Cerebellar cortex (tissue), 1 donor: ENCODE results near the gene SAMD9L.
"Not testable (repeated sequence)": the region's sequence is repeated elsewhere in the genome, so short reads cannot be mapped to it uniquely, and the experiment has no call there.

Source experiments
- DNase-seq: peaks from one replicate; pipeline ENCODE4 v3.0.0-alpha.2; 2015; ENCODE audit warnings: low spot score

Gene SAMD9L

GRCh38 chr7:93146036-93146435 is 2.1 kb downstream of the SAMD9L start:
- no peak for DNase-seq

GRCh38 chr7:93145354-93145753 is 2.8 kb downstream of the SAMD9L start:
- no peak for DNase-seq

GRCh38 chr7:93142127-93142526 is 6.1 kb downstream of the SAMD9L start:
- no peak for DNase-seq

- DNase-seq, result no peak
Measured at GRCh38 chr7:93140582-93141191, 7.5 kb downstream of the SAMD9L start.

DNA sequence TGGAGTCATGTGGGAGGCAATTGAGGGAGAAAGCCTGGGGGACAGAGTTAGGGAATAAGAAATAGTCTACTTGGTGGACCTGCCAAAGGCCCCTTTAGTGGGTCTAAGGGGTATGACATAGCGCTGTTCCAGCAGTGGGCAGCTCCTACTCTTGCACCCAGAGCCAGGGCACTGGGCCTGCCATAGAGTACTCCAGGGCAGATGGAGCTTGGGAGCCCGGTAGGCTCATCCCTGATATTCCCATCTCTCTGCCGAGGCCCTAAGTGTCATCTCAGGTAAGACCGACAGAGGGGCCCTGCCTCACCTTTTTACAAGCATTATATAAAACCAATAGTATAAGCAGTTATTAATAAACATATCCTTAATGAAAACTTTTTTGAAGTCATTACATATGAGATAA is 9.6 kb downstream of the SAMD9L start:
- no peak for DNase-seq

DNA sequence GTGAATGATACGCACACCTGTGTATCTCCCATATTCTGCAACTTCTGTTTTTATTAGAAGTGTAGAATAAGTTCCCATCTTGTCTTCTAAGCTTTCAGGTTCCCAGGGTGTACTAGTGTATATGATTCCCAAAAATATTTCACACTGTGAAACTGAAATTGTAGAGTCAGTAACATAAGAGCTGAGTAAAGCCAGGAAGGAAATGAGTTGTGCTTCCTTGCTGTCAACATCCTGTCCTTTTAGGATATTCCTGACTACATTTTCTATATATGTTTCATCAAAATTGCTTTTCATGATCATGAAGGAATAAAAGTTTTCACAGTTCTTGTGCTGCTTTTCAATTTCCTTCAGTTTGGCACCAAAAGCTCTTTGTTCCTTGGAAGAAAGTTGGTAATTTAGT is 15.2 kb downstream of the SAMD9L start:
- no peak for DNase-seq

- DNase-seq, result no peak
Measured at GRCh38 chr7:93132216-93132615, 16.0 kb downstream of the SAMD9L start.

DNA sequence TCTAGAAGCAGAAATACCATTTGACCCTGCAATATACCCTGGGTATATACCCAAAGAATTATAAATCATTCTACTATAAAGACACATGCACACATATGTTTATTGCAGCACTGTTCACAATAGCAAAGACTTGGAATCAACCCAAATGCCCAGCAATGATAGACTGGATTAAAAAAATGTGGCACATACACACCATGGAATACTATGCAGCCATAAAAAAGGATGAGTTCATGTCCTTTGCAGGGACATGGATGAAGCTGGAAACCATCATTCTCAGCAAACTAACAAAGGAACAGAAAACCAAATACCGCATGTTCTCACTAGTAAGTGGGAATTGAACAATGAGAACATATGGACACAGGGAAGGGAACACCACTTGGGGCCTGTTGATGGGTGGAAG is 21.2 kb downstream of the SAMD9L start:
- DNase-seq, result not testable (repeated sequence)

DNA sequence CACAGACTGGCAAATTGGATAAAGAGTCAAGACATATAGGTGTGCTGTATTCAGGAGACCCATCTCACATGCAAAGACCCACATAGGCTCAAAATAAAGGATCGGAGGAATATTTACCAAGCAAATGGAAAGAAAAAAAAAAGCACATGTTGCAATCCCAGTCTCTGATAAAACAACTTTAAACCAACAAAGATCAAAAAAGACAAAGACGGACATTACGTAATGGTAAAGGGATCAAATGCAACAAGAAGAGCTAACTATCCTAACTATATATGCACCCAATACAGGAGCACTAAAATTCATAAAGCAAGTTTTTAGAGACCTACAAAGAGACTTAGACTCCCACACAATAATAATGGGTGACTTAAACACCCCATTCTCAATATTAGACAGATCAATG is 24.7 kb downstream of the SAMD9L start:
- DNase-seq, result not testable (repeated sequence)

DNA sequence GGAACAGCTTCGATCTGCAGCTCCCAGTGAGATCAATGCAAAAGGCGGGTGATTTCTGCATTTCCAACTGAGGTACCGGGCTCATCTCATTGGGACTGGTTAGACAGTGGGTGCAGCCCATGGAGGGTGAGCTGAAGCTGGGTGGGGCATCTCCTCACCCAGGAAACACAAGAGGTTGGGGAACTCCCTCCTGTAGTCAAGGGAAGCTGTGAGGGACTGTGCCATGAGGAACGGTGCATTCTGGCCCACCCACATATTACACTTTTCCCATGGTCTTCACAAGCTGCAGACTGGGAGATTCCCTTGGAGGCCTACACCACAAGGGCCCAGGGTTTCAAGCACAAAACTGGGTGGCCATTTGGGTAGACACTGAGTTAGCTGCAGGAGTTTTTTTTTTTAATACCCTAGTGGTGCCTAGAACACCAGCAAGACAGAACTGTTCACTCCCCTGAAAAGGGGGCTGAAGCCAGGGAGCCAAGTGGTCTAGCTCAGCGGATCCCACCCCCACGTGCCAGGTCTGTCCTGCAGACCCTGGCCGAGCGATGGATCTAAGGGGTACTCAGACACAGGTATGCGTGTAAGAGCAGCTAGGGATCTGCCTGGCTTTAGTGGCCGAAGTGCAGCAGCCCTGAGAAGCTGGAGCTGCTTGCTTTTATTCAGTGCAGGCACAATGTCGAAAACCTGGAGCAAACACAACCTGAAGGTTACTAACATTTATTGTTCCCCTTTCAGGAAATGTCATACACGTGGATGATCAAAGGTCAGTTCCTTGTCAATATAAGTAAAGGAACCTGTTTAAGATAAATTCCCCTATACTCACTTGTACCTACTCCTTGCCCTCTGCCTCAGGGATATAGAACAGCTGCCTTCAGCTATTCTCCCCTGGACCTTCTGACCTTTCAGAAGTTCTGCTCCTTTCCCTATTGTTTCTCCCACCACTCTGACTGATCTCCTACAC is 27.3 kb downstream of the SAMD9L start:
- no peak for DNase-seq

DNA sequence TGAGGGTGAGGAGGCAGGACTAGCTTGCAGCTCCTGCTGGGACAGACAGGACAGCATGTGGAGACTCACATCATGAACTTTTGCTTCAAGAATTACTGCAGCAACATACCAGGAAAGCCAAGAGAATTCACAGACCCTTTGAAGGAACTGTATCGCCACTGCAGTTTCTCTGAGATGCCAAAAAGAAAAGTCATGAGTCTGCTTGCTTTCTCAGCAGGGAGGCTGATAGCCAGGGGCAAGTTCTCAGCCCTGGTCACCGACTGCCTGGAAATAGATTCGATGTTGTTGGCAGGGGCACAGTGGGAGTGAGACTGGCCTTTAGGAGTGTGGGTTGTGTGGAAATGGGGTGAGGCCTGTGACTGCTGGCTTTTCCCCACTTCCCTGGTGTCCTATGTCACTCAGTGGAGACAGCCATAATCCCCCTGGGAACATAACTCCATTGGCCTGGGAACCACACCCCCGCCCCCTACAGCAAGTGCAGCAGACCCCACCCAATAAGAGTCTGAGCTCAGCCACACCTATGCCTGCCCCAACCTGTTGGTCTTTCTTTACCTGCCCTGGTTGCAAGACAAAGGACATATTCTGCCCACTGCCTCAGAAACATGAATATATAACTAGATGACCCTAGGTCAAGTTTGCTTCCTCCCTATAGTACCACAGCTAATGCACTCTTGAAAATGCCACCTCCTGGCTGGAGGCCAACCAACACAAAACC is 28.8 kb downstream of the SAMD9L start:
- no peak for DNase-seq

GRCh38 chr7:93117852-93118530 is 30.2 kb downstream of the SAMD9L start, which contains the start of gene SAMD9:
Gene SAMD9 (minus strand): TSS chr7:93117979. CDS start chr7:93106097, 11,882 bp downstream.
- peak; percentile 2 for DNase-seq

- DNase-seq, result no peak
Measured at GRCh38 chr7:93117327-93117726, 30.9 kb downstream of the SAMD9L start.

GRCh38 chr7:93115796-93116195 is 32.4 kb downstream of the SAMD9L start:
- no peak for DNase-seq

GRCh38 chr7:93108003-93108402 is 40.2 kb downstream of the SAMD9L start:
- no peak for DNase-seq

- no peak for DNase-seq
Measured at GRCh38 chr7:93097388-93097787, 50.8 kb downstream of the SAMD9L start.

GRCh38 chr7:93092757-93093370 is 55.3 kb downstream of the SAMD9L start:
- DNase-seq, result peak; percentile 10
